ENCODE data around the gene IGF2BP2. TPM values are rescaled to one million over a fixed set of nuclear protein-coding genes. Genes with fewer than 3 reads are reported as not detected.
"Not testable (repeated sequence)": the region's sequence is repeated elsewhere in the genome, so short reads cannot be mapped to it uniquely, and the experiment has no call there.

Gene IGF2BP2
- total RNA-seq, 1 experiment from 2014 or later = 154 TPM

GRCh38 chr3:185768578-185768982, 56.3 kb downstream of the IGF2BP2 start:
- DNase-seq (ENCODE audit: unreplicated experiment) = peak; percentile 69
- Mint-ChIP-seq H3K27ac (ENCODE audit: low read depth, unreplicated experiment) (peak overlapping the region; percentile 23), H3K4me1 (ENCODE audit: insufficient read depth, unreplicated experiment) (peaks cover 33% of the 10 kb centered on the region)
- not testable (repeated sequence) for H3K4me3 Mint-ChIP-seq (ENCODE audit: unreplicated experiment); H3K27me3 Mint-ChIP-seq (ENCODE audit: insufficient read depth, unreplicated experiment); BruUV-seq (replicated peaks); H3K9me3 Mint-ChIP-seq (ENCODE audit: unreplicated experiment); H3K36me3 Mint-ChIP-seq (ENCODE audit: insufficient read depth, unreplicated experiment)
- peak; percentile 84 for TF ChIP-seq CTCF (IDR thresholded peaks at IDR 0.05; ENCODE audit: unreplicated experiment)
- ChIA-PET POLR2A (interaction anchor here (0.6 to 2.3 kb wide), 16 partner anchors 8 to 169 kb away, joined by 3 to 8 read pairs (median 4); partner anchors contain the start of gene TRA2B), CTCF (interaction anchor here (0.5 to 7.5 kb wide), 29 partner anchors 10 to 176 kb away, joined by 3 to 72 read pairs (median 6); no protein-coding TSS in a partner anchor)
- intact Hi-C loops (cut with micrococcal nuclease) = loop anchor here (1.0 to 5.0 kb wide), 3 partner anchors 34 to 91 kb away; no protein-coding TSS in a partner anchor

DNA sequence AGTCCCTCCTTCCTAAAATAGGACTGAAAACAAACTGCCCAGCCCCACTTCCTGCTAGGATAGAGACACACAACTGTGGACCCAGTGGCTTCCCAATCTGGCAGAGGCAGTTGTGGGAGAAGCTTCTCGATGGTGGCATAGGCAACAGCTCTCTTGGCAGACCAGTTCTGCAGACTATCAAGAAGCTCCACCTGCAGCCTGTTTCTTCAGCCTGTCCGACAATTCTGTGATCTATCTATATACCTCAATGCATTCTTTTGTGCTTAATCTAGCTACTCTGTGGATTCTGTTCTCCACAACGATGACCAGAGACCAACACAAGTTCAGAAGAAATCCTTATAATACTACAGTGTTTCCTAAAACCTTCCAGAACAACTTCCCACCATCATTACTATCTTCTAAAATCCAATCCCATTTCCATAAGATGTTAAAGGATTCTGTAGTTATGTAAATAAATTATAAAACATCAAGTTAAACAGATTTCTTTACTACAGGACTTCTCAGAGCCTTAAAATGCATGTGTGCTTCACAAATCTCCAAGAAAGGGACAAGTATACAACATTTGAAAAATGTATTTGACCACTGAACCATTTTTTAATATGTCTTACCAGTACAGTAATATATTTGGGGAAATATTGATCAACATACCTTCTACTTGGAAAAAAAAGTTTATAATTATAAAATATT, 57.7 kb downstream of the IGF2BP2 start:
- ChIA-PET POLR2A (interaction anchor here (0.6 to 2.1 kb wide), 9 partner anchors 10 to 109 kb away, joined by 3 to 9 read pairs (median 5); partner anchors contain the start of gene IGF2BP2), CTCF (interaction anchor here (0.5 to 7.5 kb wide), 9 partner anchors 12 to 973 kb away, joined by 3 to 72 read pairs (median 3); no protein-coding TSS in a partner anchor)
- intact Hi-C loops (cut with micrococcal nuclease) = loop anchor here (1.0 to 5.0 kb wide), 2 partner anchors 55 to 107 kb away; no protein-coding TSS in a partner anchor
- Mint-ChIP-seq H3K4me3 (ENCODE audit: unreplicated experiment) (peak overlapping the region; percentile 42), H3K36me3 (ENCODE audit: insufficient read depth, unreplicated experiment) (peaks cover 16% of the 10 kb centered on the region), H3K27ac (ENCODE audit: low read depth, unreplicated experiment) (peak overlapping the region; percentile 66), H3K27me3 (ENCODE audit: insufficient read depth, unreplicated experiment) (no peaks in the 10 kb centered on the region), H3K4me1 (ENCODE audit: insufficient read depth, unreplicated experiment) (peaks cover 29% of the 10 kb centered on the region), H3K9me3 (ENCODE audit: unreplicated experiment) (no peaks in the 10 kb centered on the region)
- TF ChIP-seq CTCF (IDR thresholded peaks at IDR 0.05; ENCODE audit: unreplicated experiment) = no peak
- no peak for DNase-seq (ENCODE audit: unreplicated experiment)
- no TSS peak for BruUV-seq (replicated peaks)

- peaks cover 29% of the 10 kb centered on the region for H3K4me1 Mint-ChIP-seq (ENCODE audit: insufficient read depth, unreplicated experiment)
- H3K4me3 Mint-ChIP-seq (ENCODE audit: unreplicated experiment) = peak overlapping the region; percentile 42
- H3K36me3 Mint-ChIP-seq (ENCODE audit: insufficient read depth, unreplicated experiment) = peaks cover 16% of the 10 kb centered on the region
- H3K9me3 Mint-ChIP-seq (ENCODE audit: unreplicated experiment) = no peaks in the 10 kb centered on the region
- TF ChIP-seq CTCF (IDR thresholded peaks at IDR 0.05; ENCODE audit: unreplicated experiment) = no peak
- ChIA-PET CTCF (interaction anchor here (0.5 to 7.5 kb wide), 12 partner anchors 13 to 972 kb away, joined by 3 to 72 read pairs (median 4); no protein-coding TSS in a partner anchor), POLR2A (interaction anchor here (0.6 to 2.1 kb wide), 12 partner anchors 9 to 108 kb away, joined by 3 to 9 read pairs (median 4); partner anchors contain the start of gene IGF2BP2)
- H3K27me3 Mint-ChIP-seq (ENCODE audit: insufficient read depth, unreplicated experiment) = no peaks in the 10 kb centered on the region
- intact Hi-C loops (cut with micrococcal nuclease) = loop anchor here (1.0 to 5.0 kb wide), 2 partner anchors 56 to 106 kb away; no protein-coding TSS in a partner anchor
- peak overlapping the region; percentile 66 for H3K27ac Mint-ChIP-seq (ENCODE audit: low read depth, unreplicated experiment)
- no TSS peak for BruUV-seq (replicated peaks)
- no peak for DNase-seq (ENCODE audit: unreplicated experiment)
Measured at GRCh38 chr3:185766329-185767001, 58.4 kb downstream of the IGF2BP2 start.

DNA sequence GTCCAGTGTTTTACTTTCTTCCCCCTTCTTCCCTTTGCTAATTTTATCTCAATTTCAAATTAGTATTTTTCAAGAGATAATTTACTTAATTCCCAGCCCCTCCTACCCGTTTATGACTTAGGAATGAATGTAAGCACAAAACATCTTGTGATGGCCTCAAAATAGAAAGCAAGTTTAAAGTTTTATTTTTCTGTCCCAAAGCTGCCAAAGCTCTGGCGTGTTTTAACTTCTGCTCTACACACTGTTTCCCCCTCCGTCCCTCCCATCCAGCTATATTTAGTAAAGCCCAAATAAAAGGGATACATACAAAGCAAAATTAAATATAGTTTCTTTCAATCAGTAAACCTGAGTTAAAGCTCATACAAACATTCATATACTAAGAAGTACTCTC, 59.9 kb downstream of the IGF2BP2 start:
- Mint-ChIP-seq H3K9me3 (ENCODE audit: unreplicated experiment) (no peaks in the 10 kb centered on the region), H3K4me3 (ENCODE audit: unreplicated experiment) (no peak overlapping the region), H3K4me1 (ENCODE audit: insufficient read depth, unreplicated experiment) (peaks cover 43% of the 10 kb centered on the region), H3K27ac (ENCODE audit: low read depth, unreplicated experiment) (peak overlapping the region; percentile 79), H3K27me3 (ENCODE audit: insufficient read depth, unreplicated experiment) (no peaks in the 10 kb centered on the region), H3K36me3 (ENCODE audit: insufficient read depth, unreplicated experiment) (peaks cover 16% of the 10 kb centered on the region)
- POLR2A ChIA-PET = interaction anchor here (0.8 to 3.2 kb wide), 10 partner anchors 9 to 109 kb away, joined by 3 to 16 read pairs (median 3); no protein-coding TSS in a partner anchor
- CTCF ChIA-PET = interaction anchor here (6.0 to 7.5 kb wide), 2 partner anchors 31 to 104 kb away, joined by 68 to 72 read pairs; no protein-coding TSS in a partner anchor
- no peak for TF ChIP-seq CTCF (IDR thresholded peaks at IDR 0.05; ENCODE audit: unreplicated experiment)
- no peak for DNase-seq (ENCODE audit: unreplicated experiment)
- no TSS peak for BruUV-seq (replicated peaks)
- intact Hi-C loops (cut with micrococcal nuclease) = loop anchor here (5.0 kb wide), 1 partner anchor 57 kb away; no protein-coding TSS in a partner anchor

Data from MCF 10A (cell line).